Stomach (tissue), 9 donors: Measurements from ENCODE around the gene ELMOD1. TPM values are rescaled to one million over a fixed set of nuclear protein-coding genes. Genes with fewer than 3 reads are reported as not detected.

Source experiments
- DNase-seq, 2 donors: peaks; one replicate each; pipeline versions ENCODE4 v3.0.0 to v3.0.0-alpha.2; 2013 to 2019
- H3K27ac ChIP-seq, 5 donors: fragments of 200-600 bp in 4 of 5; sonication (generic) in 4 of 5; one replicate each; pipeline ENCODE4 v1.5.1; 2013 to 2019; ENCODE audit warnings: mild to moderate bottlenecking in 1 of 5, moderate library complexity in 1 of 5
- H3K27me3 ChIP-seq, 3 donors: fragments of 200-600 bp; sonication (generic); one replicate each; pipeline ENCODE4 v1.5.1; 2017 to 2019; ENCODE audit warnings: mixed run types in 1 of 3
- H3K36me3 ChIP-seq, 4 donors: fragments of 200-600 bp; sonication (generic); 1 replicate in 3 of 4; 2 replicates in 1 of 4; pipeline ENCODE4 v1.5.1; 2016 to 2019
- H3K4me1 ChIP-seq, 4 donors: fragments of 200-600 bp; sonication (generic); one replicate each; pipeline ENCODE4 v1.5.1; 2016 to 2019
- H3K4me3 ChIP-seq, 4 donors: fragments of 200-600 bp; sonication (generic) in 3 of 4; one replicate each; pipeline ENCODE4 v1.5.1; 2016 to 2019; ENCODE audit warnings: mild to moderate bottlenecking in 1 of 4
- H3K9me3 ChIP-seq, 4 donors: fragments of 200-600 bp; sonication (generic); one replicate each; pipeline ENCODE4 v1.5.1; 2016 to 2019
- EP300 ChIP-seq: sonication (generic); formaldehyde crosslinking; IDR thresholded peaks from one replicate; pipeline ENCODE4 v1.6.1; 2017; ENCODE audit warnings: antibody characterized with exemption
- POLR2A ChIP-seq, 4 donors: fragments of 450-650 bp; IDR thresholded peaks; one replicate each; pipeline ENCODE4 v1.6.1; 2016; ENCODE audit warnings: antibody characterized with exemption in 4 of 4, control low read depth in 2 of 4, mild to moderate bottlenecking in 1 of 4, moderate library complexity in 1 of 4
- POLR2AphosphoS5 ChIP-seq, 3 donors: sonication (generic); formaldehyde crosslinking; IDR thresholded peaks; one replicate each; pipeline ENCODE4 v1.6.1; 2016; ENCODE audit warnings: antibody characterized with exemption in 3 of 3
- WGBS, 5 donors: extraction: QIAGEN DNeasy Blood & Tissue Kit in 3 of 5; methylation state at CpG; one replicate each; pipeline versions ENCODE4 v1.1.5 to v1.1.7; 2013 to 2018; 5-methylcytosine and 5-hydroxymethylcytosine counted together
- intact Hi-C: fragments of 100-400 bp; cut with DNase I; formaldehyde crosslinking; loops from one replicate; pipeline ENCODE4 v1.15.1; 2023; ENCODE audit warnings: low total_unique reads
- polyA plus RNA-seq, 3 donors: library from polyadenylated mRNA; stranded (reverse); fragments of 200-250 nt; gene quantifications; one replicate each; pipeline ENCODE4 v1.2.3, GENCODE V29; 2013
- total RNA-seq, 5 donors: library from RNA; depleted of rRNA; stranded (reverse); fragments of >200 nt; gene quantifications; one replicate each; pipeline versions ENCODE4 v1.1.0 to v1.2.3, GENCODE V29; 2014 to 2016
- TF ChIP-seq, protein P1 (sequence below), 7 experiments: fragments of 450-650 bp in 4 of 7; fragments of 200-600 bp in 3 of 7; sonication (generic) in 3 of 7; IDR thresholded peaks; one replicate each; pipeline ENCODE4 v1.5.1; 2016 to 2019; ENCODE audit warnings: antibody characterized with exemption in 7 of 7, control low read depth in 2 of 7, mild to moderate bottlenecking in 1 of 7
- donor health status: healthy with polysubstance abuse.
- donor health status: Bipolar disorder and iron deficiency.
- donor health status: healthy.

ELMOD1 gene
- total and polyA plus RNA-seq, 8 donors: 0.15 to 1.1 (median 0.31) TPM; not detected in 5

- Histone ChIP-seq H3K4me1 (no peaks in the 10 kb centered on the region), H3K36me3 (no peaks in the 10 kb centered on the region), H3K27ac (no peak overlapping the region), H3K27me3 (peaks cover 0 to 30% (median 12%) of the 10 kb centered on the region in 3 donors), H3K9me3 (no peaks in the 10 kb centered on the region), H3K4me3 (no peak overlapping the region)
- TF ChIP-seq POLR2AphosphoS5 (IDR thresholded peaks at IDR 0.05) (no peak), EP300 (no peak), POLR2A (IDR thresholded peaks at IDR 0.05) (no peak)
- TF ChIP-seq, protein P1, sequence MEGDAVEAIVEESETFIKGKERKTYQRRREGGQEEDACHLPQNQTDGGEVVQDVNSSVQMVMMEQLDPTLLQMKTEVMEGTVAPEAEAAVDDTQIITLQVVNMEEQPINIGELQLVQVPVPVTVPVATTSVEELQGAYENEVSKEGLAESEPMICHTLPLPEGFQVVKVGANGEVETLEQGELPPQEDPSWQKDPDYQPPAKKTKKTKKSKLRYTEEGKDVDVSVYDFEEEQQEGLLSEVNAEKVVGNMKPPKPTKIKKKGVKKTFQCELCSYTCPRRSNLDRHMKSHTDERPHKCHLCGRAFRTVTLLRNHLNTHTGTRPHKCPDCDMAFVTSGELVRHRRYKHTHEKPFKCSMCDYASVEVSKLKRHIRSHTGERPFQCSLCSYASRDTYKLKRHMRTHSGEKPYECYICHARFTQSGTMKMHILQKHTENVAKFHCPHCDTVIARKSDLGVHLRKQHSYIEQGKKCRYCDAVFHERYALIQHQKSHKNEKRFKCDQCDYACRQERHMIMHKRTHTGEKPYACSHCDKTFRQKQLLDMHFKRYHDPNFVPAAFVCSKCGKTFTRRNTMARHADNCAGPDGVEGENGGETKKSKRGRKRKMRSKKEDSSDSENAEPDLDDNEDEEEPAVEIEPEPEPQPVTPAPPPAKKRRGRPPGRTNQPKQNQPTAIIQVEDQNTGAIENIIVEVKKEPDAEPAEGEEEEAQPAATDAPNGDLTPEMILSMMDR (IDR thresholded peaks at IDR 0.05): no peak
- intact Hi-C loops: no loop called here
- DNase-seq: no peak
- WGBS, 5 donors: 34 to 45% (median 37%) methylated on average over 2 of the region's 2 CpGs
These were observed 17.9 kb downstream of the ELMOD1 start for GRCh38 chr11:107608809-107609208.

DNA sequence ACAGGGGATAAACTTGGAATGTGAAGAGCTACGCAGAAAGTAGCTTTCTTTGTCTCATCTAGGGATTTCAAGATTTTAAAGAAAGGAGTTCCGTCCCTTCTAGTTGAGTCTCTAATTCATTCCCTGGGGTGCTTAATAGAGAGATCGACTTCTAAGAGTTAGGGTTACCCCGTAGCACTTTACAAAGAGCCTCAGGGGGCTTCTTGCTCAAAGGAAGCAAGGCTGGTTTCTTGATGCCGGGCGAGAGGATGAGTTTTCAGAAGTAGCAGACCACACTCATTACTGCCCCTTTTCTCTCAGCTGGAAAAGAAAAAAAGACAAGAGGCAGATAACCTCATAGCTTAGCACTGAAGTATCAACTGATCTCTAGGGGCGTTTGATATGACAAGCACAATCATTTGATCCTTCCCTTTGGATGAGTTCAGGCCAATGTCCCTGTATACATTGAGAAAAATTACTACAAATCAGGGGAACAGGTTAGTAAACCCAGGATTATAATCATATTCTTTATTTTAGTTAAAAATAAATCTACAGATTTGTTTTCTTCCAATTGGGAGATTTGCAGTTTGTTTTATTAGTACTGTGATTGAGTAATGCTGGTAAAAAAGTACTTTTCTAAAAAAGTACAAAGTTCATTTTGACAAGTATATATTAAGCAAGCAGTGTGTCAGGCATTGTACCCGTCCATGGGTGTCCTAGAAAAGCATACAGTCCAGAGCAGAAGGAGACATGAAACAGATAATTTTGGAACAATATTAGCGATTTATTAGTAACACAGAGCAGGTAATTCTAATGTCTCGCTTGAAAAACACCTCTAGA is 18.7 kb downstream of the ELMOD1 start:
- intact Hi-C loops: no loop called here
- no peak overlapping the region for H3K27ac ChIP-seq

GRCh38 chr11:107612445-107612844 is 21.5 kb downstream of the ELMOD1 start:
- intact Hi-C loops: no loop called here
- H3K4me1 ChIP-seq: no peaks in the 10 kb centered on the region
- 94 to 100% (median 96%) methylated on average over 2 of the region's 2 CpGs for WGBS, 5 donors
- H3K9me3 ChIP-seq: no peaks in the 10 kb centered on the region
- peaks cover 0 to 12% (median 12%) of the 10 kb centered on the region in 3 donors for H3K27me3 ChIP-seq
- TF ChIP-seq POLR2A (IDR thresholded peaks at IDR 0.05) (no peak), POLR2AphosphoS5 (IDR thresholded peaks at IDR 0.05) (no peak), EP300 (no peak)
- TF ChIP-seq, protein P1 (IDR thresholded peaks at IDR 0.05): no peak
- DNase-seq: no peak
- H3K4me3 ChIP-seq: no peak overlapping the region
- no peaks in the 10 kb centered on the region for H3K36me3 ChIP-seq
- H3K27ac ChIP-seq: no peak overlapping the region

More for the DNA sequence above, 18.7 kb downstream of the ELMOD1 start:
- WGBS, 5 donors: 48 to 53% (median 49%) methylated on average over 10 of the region's 10 CpGs
- Histone ChIP-seq H3K9me3 (no peaks in the 10 kb centered on the region), H3K27me3 (peaks cover 0 to 22% (median 12%) of the 10 kb centered on the region in 3 donors), H3K36me3 (no peaks in the 10 kb centered on the region), H3K4me3 (no peak overlapping the region), H3K4me1 (no peaks in the 10 kb centered on the region)
- no peak for DNase-seq
- TF ChIP-seq POLR2A (IDR thresholded peaks at IDR 0.05) (no peak), POLR2AphosphoS5 (IDR thresholded peaks at IDR 0.05) (no peak), EP300 (no peak)
- TF ChIP-seq, protein P1 (IDR thresholded peaks at IDR 0.05): no peak

GRCh38 chr11:107619926-107620325 is 29.0 kb downstream of the ELMOD1 start:
- Histone ChIP-seq H3K27ac (no peak overlapping the region), H3K4me1 (no peaks in the 10 kb centered on the region), H3K27me3 (peaks cover 0 to 4% (median 0%) of the 10 kb centered on the region in 3 donors), H3K4me3 (no peak overlapping the region), H3K36me3 (no peaks in the 10 kb centered on the region), H3K9me3 (no peaks in the 10 kb centered on the region)
- DNase-seq: peak in 1 of 2 donors; percentile 4
- no peak for TF ChIP-seq POLR2AphosphoS5 (IDR thresholded peaks at IDR 0.05)
- TF ChIP-seq, protein P1 (IDR thresholded peaks at IDR 0.05): no peak
- TF ChIP-seq POLR2A (IDR thresholded peaks at IDR 0.05): no peak
- TF ChIP-seq EP300: no peak
- intact Hi-C loops: no loop called here
- 16 to 40% (median 23%) methylated on average over 1 of the region's 1 CpG for WGBS, 5 donors
